GM21825 (cell line): ENCODE measurements around the gene MYL9.

Experiments
- ATAC-seq: cut with Tn5 transposase; IDR thresholded peaks from one replicate; pipeline ENCODE4 v1.9.1; 2021; ENCODE audit warnings: mild to moderate bottlenecking, moderate library complexity; ENCODE audit not compliant: unreplicated experiment

MYL9 gene

DNA sequence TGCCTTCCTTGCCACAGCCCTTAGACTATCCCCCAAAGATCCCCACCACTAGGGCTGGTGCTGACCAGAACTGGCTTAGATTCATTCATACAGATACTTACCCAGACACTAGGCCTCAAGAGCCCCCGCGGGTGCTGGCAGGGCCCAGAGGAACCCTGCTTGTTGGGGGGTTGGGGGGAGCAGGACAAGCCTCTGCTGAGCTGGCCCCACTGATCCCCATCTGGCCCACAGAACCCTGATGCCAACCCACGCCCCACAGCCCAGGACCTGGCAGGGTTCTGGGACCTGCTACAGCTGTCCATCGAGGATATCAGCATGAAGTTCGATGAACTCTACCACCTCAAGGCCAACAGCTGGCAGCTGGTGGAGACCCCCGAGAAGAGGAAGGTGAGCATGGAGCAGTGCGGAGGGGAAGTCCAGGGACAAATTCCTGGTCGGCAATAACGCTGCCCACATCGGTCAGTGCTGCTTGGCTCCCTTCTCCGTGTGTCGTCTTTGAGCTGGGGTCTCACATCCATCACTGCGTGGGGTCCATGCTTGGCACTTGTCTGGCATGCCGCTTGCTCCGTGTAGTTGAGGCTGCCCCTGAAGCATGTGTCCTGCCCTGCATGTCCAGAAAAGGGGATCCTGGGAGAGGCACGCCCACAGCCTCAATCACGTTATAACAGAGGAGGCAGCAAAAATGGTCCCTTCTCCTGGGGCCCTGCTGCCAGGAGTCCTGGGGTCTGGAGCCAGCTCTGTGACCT, 15.5 kb upstream of the MYL9 start:
- no peak for ATAC-seq

- ATAC-seq: no peak
Measured at GRCh38 chr20:36526521-36527011, 14.8 kb upstream of the MYL9 start.

DNA sequence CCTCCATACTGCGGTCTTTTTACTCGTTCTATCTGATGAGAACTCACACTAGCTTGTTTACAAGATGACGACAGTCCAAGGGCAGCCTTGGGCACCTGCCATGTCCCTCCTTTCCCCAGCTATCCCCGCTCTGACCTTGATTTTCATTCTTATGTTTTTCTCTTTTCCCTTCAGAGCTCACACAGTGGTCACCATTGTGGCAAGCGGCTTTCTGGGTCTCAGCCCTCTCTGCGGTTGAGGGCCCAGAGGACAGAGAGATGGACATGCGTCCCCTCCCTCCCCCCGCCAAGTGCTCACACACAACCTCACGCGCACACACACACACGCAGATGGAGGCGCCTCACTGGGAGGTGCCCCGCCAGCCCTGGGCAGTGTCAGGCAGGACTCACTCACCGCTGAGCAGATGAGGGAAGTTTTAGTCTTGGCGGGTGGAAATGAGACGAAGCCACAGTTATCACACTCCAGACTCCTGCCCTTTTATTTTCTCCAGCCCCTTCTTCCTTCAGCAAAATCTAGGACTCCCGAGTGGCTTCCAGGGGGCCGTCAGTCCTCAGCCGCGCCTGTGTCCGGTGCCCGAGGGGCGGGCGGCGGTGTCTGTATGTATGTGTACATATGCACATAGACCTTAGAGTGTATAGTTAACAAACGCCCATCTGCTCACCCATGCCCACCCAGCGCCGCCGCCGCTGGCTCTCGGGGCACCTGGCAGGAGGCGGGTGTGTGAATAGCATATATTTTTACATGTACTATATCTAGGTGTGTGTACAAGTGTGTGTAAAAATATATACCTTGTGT, 13.8 kb upstream of the MYL9 start:
- ATAC-seq: no peak

DNA sequence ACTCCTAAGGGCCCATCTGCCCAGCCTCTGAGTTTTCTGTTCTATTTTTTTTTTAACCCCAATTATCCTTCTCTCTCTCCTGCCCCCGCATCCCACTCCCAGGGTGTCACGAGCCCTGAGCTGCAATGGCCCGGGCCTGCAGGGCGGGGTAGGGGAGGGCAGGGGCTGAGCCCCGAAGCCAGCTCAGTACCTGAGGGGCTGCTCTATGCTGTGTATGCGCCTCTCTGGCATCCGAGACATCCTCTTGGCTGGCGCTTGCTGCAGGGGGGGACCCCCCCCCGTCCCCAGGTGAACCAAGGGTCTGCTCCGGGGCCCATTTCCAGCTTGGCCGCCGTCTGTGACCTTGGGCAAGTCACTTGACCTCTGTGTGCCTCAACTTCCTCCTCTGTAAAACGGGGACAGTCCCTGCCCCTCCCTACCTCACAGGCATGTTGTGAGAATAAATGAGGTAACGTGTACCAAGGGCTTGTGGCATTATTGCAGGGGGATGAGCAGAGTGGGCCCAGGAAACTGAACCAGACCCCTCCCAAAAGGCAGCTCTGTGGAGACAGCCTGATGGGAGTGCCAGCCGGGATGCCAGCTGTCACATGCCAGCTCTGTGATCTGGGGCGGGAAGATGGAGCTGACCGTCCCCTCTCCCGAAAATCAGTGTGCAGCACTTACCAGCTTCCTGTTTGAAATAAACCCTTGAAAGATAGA, 13.0 kb upstream of the MYL9 start:
- no peak for ATAC-seq

- no peak for ATAC-seq
Measured at GRCh38 chr20:36528875-36529417, 12.4 kb upstream of the MYL9 start.

DNA sequence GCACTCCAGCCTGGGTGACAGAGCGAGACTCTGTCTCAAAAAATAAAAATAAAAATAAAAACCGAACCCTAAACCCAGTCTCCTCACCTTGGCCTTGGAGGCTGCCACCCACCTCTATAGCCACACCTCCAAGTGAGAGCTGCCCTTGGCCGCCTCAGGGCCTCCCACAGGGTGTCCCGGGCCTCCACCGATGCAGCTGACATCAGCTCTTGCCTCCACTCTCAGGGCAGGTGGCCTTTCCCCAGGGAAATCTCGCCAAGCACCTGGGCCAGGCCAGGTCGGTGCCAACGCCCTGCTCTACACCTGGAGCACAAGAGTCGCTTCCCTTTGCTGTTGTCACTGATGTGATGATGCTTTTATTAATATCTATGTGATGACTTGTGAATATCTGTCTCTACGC, 8.9 kb upstream of the MYL9 start:
- no peak for ATAC-seq

- ATAC-seq: no peak
Measured at GRCh38 chr20:36532822-36533221, 8.5 kb upstream of the MYL9 start.

GRCh38 chr20:36538026-36538722, 3.1 kb upstream of the MYL9 start:
- no peak for ATAC-seq

GRCh38 chr20:36540551-36541211, 638 bp upstream of the MYL9 start:
- no peak for ATAC-seq

- ATAC-seq: no peak
Measured at GRCh38 chr20:36541768-36542488, 609 bp downstream of the MYL9 start.

GRCh38 chr20:36542516-36543183, 1.3 kb downstream of the MYL9 start:
- no peak for ATAC-seq

- no peak for ATAC-seq
Measured at GRCh38 chr20:36543184-36544133, 2.1 kb downstream of the MYL9 start.

DNA sequence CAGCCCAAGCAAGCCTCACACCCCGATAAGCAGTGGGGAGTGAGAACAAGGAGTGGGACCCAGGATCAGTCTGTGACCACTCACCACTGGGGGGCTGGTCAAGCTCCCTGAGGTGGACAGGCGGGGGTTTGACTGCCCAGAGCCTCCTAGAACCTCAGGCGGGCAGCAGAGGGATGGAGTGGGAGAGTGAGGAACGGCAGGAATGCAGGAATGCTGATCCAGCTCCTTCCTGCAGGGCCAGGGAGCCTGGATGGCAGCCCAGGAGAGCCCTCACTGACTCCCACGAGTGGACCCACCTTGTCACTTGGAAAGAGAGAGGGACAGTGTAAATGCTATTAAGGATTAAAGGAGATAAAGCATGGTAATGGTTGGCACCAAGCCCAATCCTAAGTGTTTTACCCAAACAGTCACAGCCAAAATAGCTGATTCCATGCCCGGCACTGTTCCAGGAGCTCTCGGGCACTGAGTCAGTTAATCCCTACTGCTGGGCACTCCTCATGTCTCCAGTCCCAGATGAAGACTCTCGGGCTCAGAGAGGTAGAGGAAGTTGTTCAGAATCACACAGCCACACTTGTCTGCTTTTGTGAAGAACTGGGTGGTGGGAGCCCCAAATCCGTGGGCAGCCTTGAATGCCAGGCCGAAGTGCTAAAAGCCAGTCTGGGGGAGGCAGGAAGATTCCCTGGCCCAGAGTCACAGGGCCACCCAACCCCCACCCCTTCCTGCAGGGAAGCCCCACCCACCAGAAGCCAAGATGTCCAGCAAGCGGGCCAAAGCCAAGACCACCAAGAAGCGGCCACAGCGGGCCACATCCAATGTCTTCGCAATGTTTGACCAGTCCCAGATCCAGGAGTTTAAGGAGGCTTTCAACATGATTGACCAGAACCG, 3.1 kb downstream of the MYL9 start:
- ATAC-seq: no peak

GRCh38 chr20:36546111-36546736, 4.9 kb downstream of the MYL9 start:
- no peak for ATAC-seq

DNA sequence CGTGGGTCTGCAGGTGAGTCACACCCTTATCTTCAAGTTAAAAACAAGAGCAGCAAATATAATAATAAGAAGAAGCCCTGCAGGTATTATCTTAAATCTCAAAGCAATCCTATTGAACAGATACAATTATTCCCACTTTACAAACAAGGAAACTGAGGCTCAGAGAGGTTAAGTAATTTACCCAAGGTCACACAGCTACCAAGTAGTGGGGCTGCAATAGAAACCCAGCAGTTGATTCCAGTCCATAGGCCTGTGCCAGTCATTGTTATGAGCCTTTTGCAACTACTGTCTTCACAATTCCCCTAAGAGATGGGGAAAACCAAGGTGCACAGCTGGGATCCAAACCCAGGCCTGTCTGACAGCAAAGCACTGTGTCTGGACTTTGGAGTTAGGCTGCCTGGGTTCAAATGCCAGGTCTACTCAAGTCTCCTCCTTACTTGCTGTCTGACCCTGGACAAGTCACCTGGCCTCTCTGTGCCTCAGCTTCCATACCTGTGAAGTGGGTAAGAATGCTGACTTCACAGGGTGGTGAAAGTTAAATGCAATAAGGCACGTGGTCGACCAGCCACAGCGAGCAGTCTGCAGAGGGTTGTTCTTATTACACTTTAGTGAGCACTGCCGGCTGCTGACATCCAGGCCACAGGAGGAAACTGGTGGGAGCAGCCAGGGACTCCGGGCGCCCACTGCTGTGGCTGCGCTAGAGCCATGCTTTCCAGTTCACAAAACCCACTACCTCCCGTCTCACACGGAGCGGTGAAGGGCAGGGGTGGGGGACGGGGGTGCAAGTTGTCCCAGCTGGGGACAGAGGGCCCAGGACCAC, 6.1 kb downstream of the MYL9 start:
- no peak for ATAC-seq

DNA sequence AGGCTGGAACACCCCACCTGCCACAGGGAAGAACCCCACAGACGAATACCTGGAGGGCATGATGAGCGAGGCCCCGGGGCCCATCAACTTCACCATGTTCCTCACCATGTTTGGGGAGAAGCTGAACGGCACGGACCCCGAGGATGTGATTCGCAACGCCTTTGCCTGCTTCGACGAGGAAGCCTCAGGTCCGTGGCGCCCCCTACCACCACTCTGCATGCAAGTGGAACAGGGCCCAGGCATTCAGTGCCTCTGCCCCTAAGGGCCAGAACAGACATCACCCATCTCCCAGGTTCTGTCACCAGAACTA, 6.6 kb downstream of the MYL9 start:
- ATAC-seq: no peak
